Lower lobe of right lung (tissue), 2 donors: ENCODE results near the gene KLHL15. TPM values are rescaled to one million over a fixed set of nuclear protein-coding genes. Genes with fewer than 3 reads are reported as not detected.

Source experiments
- ATAC-seq, 2 donors: fragments of 200-7000 bp; cut with Tn5 transposase; one replicate each; pipeline ENCODE4 v1.9.1; 2020 to 2022; ENCODE audit warnings: mild to moderate bottlenecking in 2 of 2, moderate library complexity in 2 of 2
- DNase-seq: peaks from one replicate; pipeline ENCODE4 v3.0.0-alpha.2; 2020
- H3K27ac ChIP-seq: fragments of 200-600 bp; one replicate; pipeline ENCODE4 v1.8.0; 2022
- H3K27me3 ChIP-seq: fragments of 200-600 bp; one replicate; pipeline ENCODE4 v1.8.0; 2022; ENCODE audit warnings: low read depth
- H3K36me3 ChIP-seq: fragments of 200-600 bp; one replicate; pipeline ENCODE4 v1.8.0; 2022; ENCODE audit warnings: mild to moderate bottlenecking
- H3K4me1 ChIP-seq: fragments of 200-600 bp; one replicate; pipeline ENCODE4 v1.8.0; 2022
- H3K4me3 ChIP-seq: fragments of 200-600 bp; one replicate; pipeline ENCODE4 v1.8.0; 2022; ENCODE audit warnings: mild to moderate bottlenecking
- H3K9me3 ChIP-seq: fragments of 200-600 bp; one replicate; pipeline ENCODE4 v1.8.0; 2022
- CTCF ChIP-seq: fragments of 200-600 bp; IDR thresholded peaks from one replicate; pipeline ENCODE4 v1.8.0; 2022; ENCODE audit warnings: antibody characterized with exemption, mild to moderate bottlenecking
- intact Hi-C: fragments of 100-400 bp; cut with DNase I; formaldehyde crosslinking; loops from one replicate; pipeline ENCODE4 v1.11.0; 2022
- total RNA-seq: library from RNA; stranded (reverse); fragmentation: NEBNext Ultra II Directional; extraction: Animal tissue kit (Norgen Biotek cat#: 25700); gene quantifications from one replicate; pipeline ENCODE4 v1.2.1, GENCODE V29; 2021
- donor health status: DM: no; HTN: yes; CAD: no; lungs with severe emphysema.

KLHL15 gene
- total RNA-seq, 1 donor from 2014 or later: 6.3 TPM

GRCh38 chrX:24019448-24019847, 7.5 kb downstream of the KLHL15 start:
- no peak for ATAC-seq
- no peak for DNase-seq
- intact Hi-C loops: no loop called here
- Histone ChIP-seq H3K36me3 (no peaks in the 10 kb centered on the region), H3K27ac (no peak overlapping the region), H3K9me3 (no peaks in the 10 kb centered on the region), H3K27me3 (no peaks in the 10 kb centered on the region), H3K4me1 (peaks cover 4% of the 10 kb centered on the region), H3K4me3 (no peak overlapping the region)
- TF ChIP-seq CTCF: no peak

GRCh38 chrX:24018809-24019208, 8.2 kb downstream of the KLHL15 start:
- no peak for TF ChIP-seq CTCF
- intact Hi-C loops: no loop called here
- no peak for DNase-seq
- no peaks in the 10 kb centered on the region for H3K36me3 ChIP-seq
- H3K27me3 ChIP-seq: no peaks in the 10 kb centered on the region
- no peak for ATAC-seq
- H3K4me3 ChIP-seq: no peak overlapping the region
- peaks cover 4% of the 10 kb centered on the region for H3K4me1 ChIP-seq
- no peak overlapping the region for H3K27ac ChIP-seq
- no peaks in the 10 kb centered on the region for H3K9me3 ChIP-seq

DNA sequence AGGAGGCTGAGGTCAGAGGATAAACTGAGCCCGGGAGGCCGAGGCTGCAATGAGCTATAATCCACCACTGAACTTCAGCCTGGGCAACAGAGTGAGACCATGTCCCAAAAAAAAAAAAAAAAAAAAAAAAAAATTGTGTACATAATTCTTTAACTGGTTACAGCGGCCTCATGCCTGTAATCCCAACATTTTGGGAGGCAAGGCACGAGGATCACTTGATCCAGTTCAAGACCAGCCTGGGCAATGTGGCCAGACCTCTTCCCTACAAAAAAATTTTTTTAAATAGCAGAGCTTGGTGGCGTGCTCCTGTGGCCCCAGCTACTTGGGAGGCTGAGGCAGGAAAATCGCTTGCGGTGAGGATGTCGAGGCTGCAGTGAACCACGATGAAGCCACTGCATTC, 9.3 kb downstream of the KLHL15 start:
- peaks cover 4% of the 10 kb centered on the region for H3K4me1 ChIP-seq

DNA sequence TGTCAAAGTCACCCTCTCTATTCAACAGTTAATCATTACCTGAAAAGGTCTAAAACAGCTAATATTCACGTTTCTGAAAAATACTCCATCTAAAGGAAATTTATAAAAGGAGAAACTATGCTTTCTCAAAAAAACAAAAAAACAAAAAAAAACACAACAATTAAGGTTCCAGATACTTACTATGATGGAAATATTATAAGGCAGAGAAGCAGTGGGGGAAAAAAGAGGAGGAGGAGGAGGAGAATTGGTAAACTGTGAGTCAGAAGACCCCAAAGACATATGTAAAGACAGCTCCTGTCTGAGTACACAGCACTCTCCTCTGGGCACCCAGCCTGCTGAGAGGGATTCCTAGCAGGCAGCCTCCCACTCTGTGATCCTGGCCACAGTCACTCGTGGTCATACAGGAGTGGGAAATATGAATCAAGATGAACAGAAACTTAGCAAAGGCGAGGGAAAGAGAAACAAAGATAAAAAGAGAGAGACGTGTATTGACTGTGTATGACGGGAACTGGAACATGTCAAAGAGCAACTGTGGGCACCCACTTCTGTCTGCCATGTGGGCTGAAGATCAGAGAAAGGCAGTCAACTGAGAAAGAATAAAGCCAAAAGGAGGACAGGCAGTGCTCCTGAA, 12.5 kb downstream of the KLHL15 start:
- H3K36me3 ChIP-seq: no peaks in the 10 kb centered on the region
- no peaks in the 10 kb centered on the region for H3K9me3 ChIP-seq
- no peaks in the 10 kb centered on the region for H3K4me1 ChIP-seq
- H3K27ac ChIP-seq: no peak overlapping the region
- intact Hi-C loops: no loop called here
- DNase-seq: no peak
- H3K27me3 ChIP-seq: no peaks in the 10 kb centered on the region
- no peak for ATAC-seq
- H3K4me3 ChIP-seq: no peak overlapping the region
- TF ChIP-seq CTCF: no peak

More for the DNA sequence above, 9.3 kb downstream of the KLHL15 start:
- ATAC-seq (no peak), DNase-seq (no peak)
- H3K27me3 ChIP-seq: no peaks in the 10 kb centered on the region
- H3K36me3 ChIP-seq: no peaks in the 10 kb centered on the region
- no peak overlapping the region for H3K27ac ChIP-seq
- H3K4me3 ChIP-seq: no peak overlapping the region
- intact Hi-C loops: no loop called here
- TF ChIP-seq CTCF: no peak
- H3K9me3 ChIP-seq: no peaks in the 10 kb centered on the region

DNA sequence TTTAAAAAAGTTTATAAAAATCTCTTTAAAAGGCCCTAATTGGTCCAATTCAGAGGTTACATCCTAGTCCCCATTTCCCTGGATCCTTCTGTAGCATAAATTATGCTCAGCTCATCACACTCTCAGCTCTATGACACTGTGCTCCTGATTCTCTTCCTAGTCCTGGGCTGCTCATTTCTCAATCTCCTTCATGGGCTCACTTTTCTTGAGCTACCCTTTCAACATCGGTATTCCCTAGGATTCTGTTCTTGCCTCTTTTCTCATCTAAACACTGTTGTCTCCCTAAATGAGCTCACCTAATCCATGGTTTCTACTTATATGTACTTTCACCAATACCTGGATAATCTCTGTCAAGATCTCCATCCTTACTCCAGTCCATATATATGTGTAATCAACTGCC, 14.7 kb downstream of the KLHL15 start:
- intact Hi-C loops: no loop called here
- Histone ChIP-seq H3K36me3 (no peaks in the 10 kb centered on the region), H3K9me3 (no peaks in the 10 kb centered on the region), H3K27ac (no peak overlapping the region), H3K4me1 (no peaks in the 10 kb centered on the region), H3K27me3 (no peaks in the 10 kb centered on the region), H3K4me3 (no peak overlapping the region)
- DNase-seq (no peak), ATAC-seq (no peak)
- no peak for TF ChIP-seq CTCF
